Ovary (tissue), 9 donors: ENCODE results near the gene PCSK5. TPM values are rescaled to one million over a fixed set of nuclear protein-coding genes. Genes with fewer than 3 reads are reported as not detected.

ENCODE experiments used
- DNase-seq, 5 donors: peaks; one replicate each; pipeline ENCODE4 v3.0.0-alpha.2; 2019 to 2020
- H3K27ac ChIP-seq, 2 donors: fragments of 200-600 bp; one replicate each; pipeline versions ENCODE4 v1.5.1 to v1.8.0; 2019 to 2022
- H3K27me3 ChIP-seq: fragments of 200-600 bp; one replicate; pipeline ENCODE4 v1.8.0; 2022
- H3K36me3 ChIP-seq: fragments of 200-600 bp; sonication (generic); one replicate; pipeline ENCODE4 v1.5.1; 2019
- H3K4me1 ChIP-seq: one replicate; pipeline ENCODE4 v1.8.1; 2013; ENCODE audit warnings: mild to moderate bottlenecking, moderate library complexity; ENCODE audit not compliant: insufficient read depth
- H3K4me3 ChIP-seq: fragments of 200-600 bp; sonication (generic); one replicate; pipeline ENCODE4 v1.5.1; 2017
- H3K9me3 ChIP-seq, 2 donors: fragments of 200-600 bp in 1 of 2; sonication (generic) in 1 of 2; one replicate each; pipeline versions ENCODE4 v1.5.1 to v1.8.1; 2013 to 2019; ENCODE audit warnings: mild to moderate bottlenecking in 1 of 2, moderate library complexity in 1 of 2
- CTCF ChIP-seq, 3 donors: fragments of 450-650 bp in 2 of 3; fragments of 200-600 bp in 1 of 3; IDR thresholded peaks; one replicate each; pipeline versions ENCODE4 v1.5.1 to v1.8.0; 2016 to 2022; ENCODE audit warnings: antibody characterized with exemption in 3 of 3, mild to moderate bottlenecking in 1 of 3
- EP300 ChIP-seq: sonication (generic); formaldehyde crosslinking; IDR thresholded peaks from one replicate; pipeline ENCODE4 v1.6.1; 2017; ENCODE audit warnings: antibody characterized with exemption
- POLR2A ChIP-seq: fragments of 450-650 bp; IDR thresholded peaks from one replicate; pipeline ENCODE4 v1.6.1; 2017; ENCODE audit warnings: antibody characterized with exemption, mild to moderate bottlenecking, moderate library complexity
- WGBS, 3 donors: extraction: QIAGEN DNeasy Blood & Tissue Kit in 1 of 3; methylation state at CpG; one replicate each; pipeline versions ENCODE4 v1.1.5 to v1.1.7; 2013 to 2017; 5-methylcytosine and 5-hydroxymethylcytosine counted together
- intact Hi-C, 4 donors: fragments of 100-400 bp; cut with DNase I; formaldehyde crosslinking; loops; one replicate each; pipeline versions ENCODE4 v1.11.0 to v1.15.1; 2022 to 2023
- polyA plus RNA-seq, 2 donors: library from polyadenylated mRNA; stranded (reverse); fragments of 200-250 nt in 1 of 2; fragments of 350-450 nt in 1 of 2; fragmentation: Illumina TruSeq in 1 of 2; extraction: RNeasy Lipid Tissue Mini Kit (QIAGEN cat#74804) in 1 of 2; gene quantifications; one replicate each; pipeline ENCODE4 v1.2.3, GENCODE V29; 2013 to 2014
- total RNA-seq, 7 donors: library from RNA; depleted of rRNA in 2 of 7; stranded (reverse); fragments of >200 nt in 2 of 7; fragmentation: NEBNext Ultra II Directional in 3 of 7; extraction: Animal tissue kit (Norgen Biotek cat#: 25700) in 3 of 7; gene quantifications; one replicate each; pipeline versions ENCODE4 v1.1.0 to v1.2.4, GENCODE V29; 2016 to 2023
- donor health status: DM: no; HTN: no; CAD: no; lungs with moderate emphysema.
- donor health status: DM: no; HTN: no; CAD: no.
- donor health status: Bipolar disorder and iron deficiency.
- donor health status: DM: yes; HTN: yes; CAD: no.
- donor health status: DM: no; HTN: no; CAD: no.
- donor health status: DM: yes; HTN: yes; CAD: no.

Gene PCSK5
- total and polyA plus RNA-seq, 9 donors: 12.7 to 41.8 (median 28.3) TPM

DNA sequence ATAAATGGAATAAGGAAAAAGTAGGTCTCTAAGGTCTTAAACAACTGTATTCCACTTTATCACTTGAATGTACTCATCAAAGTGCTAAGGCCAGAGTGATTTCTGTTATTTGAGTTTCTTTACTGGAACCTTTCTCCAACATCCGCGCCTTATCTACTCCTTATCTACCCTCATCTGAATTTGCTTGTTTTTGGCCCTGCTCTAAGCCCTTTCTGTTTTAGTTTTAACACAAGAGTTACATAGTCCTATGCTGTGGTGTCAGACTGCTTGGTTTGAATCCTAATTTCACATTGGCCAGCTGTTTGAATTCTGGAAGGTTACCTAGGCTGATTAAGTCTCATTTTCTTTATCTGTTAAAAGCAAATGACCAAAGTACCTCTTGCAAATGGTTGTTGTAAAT, 128.3 kb downstream of the PCSK5 start:
- Histone ChIP-seq H3K27me3 (no peaks in the 10 kb centered on the region), H3K4me3 (no peak overlapping the region), H3K27ac (no peak overlapping the region), H3K4me1 (no peaks in the 10 kb centered on the region), H3K36me3 (no peaks in the 10 kb centered on the region), H3K9me3 (no peaks in the 10 kb centered on the region)
- 82 to 91% (median 83%) methylated on average over 2 of the region's 2 CpGs for WGBS, 3 donors
- intact Hi-C loops: no loop called here
- no peak for TF ChIP-seq POLR2A
- TF ChIP-seq EP300: no peak
- no peak for TF ChIP-seq CTCF (IDR thresholded peaks at IDR 0.05)
- no peak for DNase-seq

GRCh38 chr9:76020652-76021051, 130.2 kb downstream of the PCSK5 start:
- no peaks in the 10 kb centered on the region for H3K9me3 ChIP-seq
- TF ChIP-seq EP300 (no peak), POLR2A (no peak), CTCF (IDR thresholded peaks at IDR 0.05) (no peak)
- no peak overlapping the region for H3K27ac ChIP-seq
- 84 to 91% (median 89%) methylated on average over 10 of the region's 10 CpGs for WGBS, 3 donors
- no peaks in the 10 kb centered on the region for H3K27me3 ChIP-seq
- H3K36me3 ChIP-seq: no peaks in the 10 kb centered on the region
- H3K4me1 ChIP-seq: no peaks in the 10 kb centered on the region
- intact Hi-C loops: no loop called here
- no peak for DNase-seq
- H3K4me3 ChIP-seq: no peak overlapping the region

DNA sequence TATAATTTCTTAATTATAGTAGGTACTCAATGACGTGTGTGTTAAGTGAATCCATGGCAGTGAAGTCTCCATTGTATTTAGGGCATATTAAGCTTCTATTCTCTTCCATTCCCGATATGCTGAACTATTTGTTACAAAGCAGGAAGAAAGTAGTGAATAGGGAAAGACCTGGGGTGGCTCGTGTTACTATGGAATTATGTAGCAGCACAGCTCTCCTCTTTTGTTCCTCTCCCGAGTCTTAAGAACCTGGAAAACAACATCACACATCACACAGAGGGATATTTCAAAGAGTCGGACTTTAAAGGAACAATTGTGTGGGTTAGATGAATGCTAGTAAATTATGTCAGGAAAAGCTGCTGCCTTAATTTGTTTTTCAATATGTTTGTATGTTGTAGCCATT, 131.8 kb downstream of the PCSK5 start:
- no peaks in the 10 kb centered on the region for H3K9me3 ChIP-seq
- H3K36me3 ChIP-seq: no peaks in the 10 kb centered on the region
- H3K27me3 ChIP-seq: no peaks in the 10 kb centered on the region
- DNase-seq: no peak
- TF ChIP-seq POLR2A (no peak), CTCF (IDR thresholded peaks at IDR 0.05) (no peak), EP300 (no peak)
- no peaks in the 10 kb centered on the region for H3K4me1 ChIP-seq
- no peak overlapping the region for H3K27ac ChIP-seq
- intact Hi-C loops: no loop called here
- H3K4me3 ChIP-seq: no peak overlapping the region
- 82 to 91% (median 88%) methylated on average over 5 of the region's 5 CpGs for WGBS, 3 donors

GRCh38 chr9:76023715-76024195, 133.3 kb downstream of the PCSK5 start:
- H3K9me3 ChIP-seq: no peaks in the 10 kb centered on the region
- intact Hi-C loops: no loop called here
- H3K4me1 ChIP-seq: no peaks in the 10 kb centered on the region
- no peaks in the 10 kb centered on the region for H3K27me3 ChIP-seq
- no peak overlapping the region for H3K4me3 ChIP-seq
- TF ChIP-seq EP300 (no peak), POLR2A (no peak), CTCF (IDR thresholded peaks at IDR 0.05) (no peak)
- WGBS, 3 donors: 71% methylated on average over 7 of the region's 7 CpGs
- no peak overlapping the region for H3K27ac ChIP-seq
- no peaks in the 10 kb centered on the region for H3K36me3 ChIP-seq
- DNase-seq: no peak

GRCh38 chr9:76025286-76025685, 134.8 kb downstream of the PCSK5 start:
- Histone ChIP-seq H3K9me3 (peaks cover 0 to 2% of the 10 kb centered on the region in 2 donors), H3K4me3 (no peak overlapping the region), H3K27ac (no peak overlapping the region), H3K4me1 (no peaks in the 10 kb centered on the region), H3K27me3 (no peaks in the 10 kb centered on the region), H3K36me3 (no peaks in the 10 kb centered on the region)
- TF ChIP-seq EP300 (no peak), CTCF (IDR thresholded peaks at IDR 0.05) (no peak), POLR2A (no peak)
- no peak for DNase-seq
- WGBS, 3 donors: 95 to 98% (median 96%) methylated on average over 1 of the region's 1 CpG
- intact Hi-C loops: no loop called here
